CD4-positive, alpha-beta T cell treated with Interleukin-21 for 1 hour (primary cell): ENCODE results near the gene CD2AP.
"Not testable (repeated sequence)": the region's sequence is repeated elsewhere in the genome, so short reads cannot be mapped to it uniquely, and the experiment has no call there.

ENCODE experiments used
- DNase-seq: peaks from one replicate; pipeline ENCODE4 v3.0.0-alpha.2; 2020

CD2AP gene

GRCh38 chr6:47509937-47510336 lies 32.3 kb downstream of the CD2AP start:
- no peak for DNase-seq

DNA sequence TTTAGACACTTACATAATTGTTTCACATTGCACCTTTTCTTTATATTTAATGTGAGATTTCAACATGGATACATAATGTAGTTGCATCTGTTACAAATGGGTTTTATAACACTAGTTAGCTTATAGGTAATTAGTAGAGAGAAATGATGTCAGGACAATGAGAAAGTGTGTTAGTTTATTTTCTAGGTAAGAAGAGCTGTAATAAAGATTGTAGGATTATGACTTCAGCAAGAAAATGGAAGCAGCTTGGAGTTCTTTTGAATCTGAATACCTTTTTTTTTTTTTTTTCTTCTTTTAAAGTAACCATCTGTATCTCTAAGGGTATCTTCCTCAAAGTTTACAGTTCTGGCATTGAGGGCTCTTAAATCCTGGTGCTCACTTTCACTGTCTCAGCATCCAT lies 35.3 kb downstream of the CD2AP start:
- DNase-seq, result no peak

DNA sequence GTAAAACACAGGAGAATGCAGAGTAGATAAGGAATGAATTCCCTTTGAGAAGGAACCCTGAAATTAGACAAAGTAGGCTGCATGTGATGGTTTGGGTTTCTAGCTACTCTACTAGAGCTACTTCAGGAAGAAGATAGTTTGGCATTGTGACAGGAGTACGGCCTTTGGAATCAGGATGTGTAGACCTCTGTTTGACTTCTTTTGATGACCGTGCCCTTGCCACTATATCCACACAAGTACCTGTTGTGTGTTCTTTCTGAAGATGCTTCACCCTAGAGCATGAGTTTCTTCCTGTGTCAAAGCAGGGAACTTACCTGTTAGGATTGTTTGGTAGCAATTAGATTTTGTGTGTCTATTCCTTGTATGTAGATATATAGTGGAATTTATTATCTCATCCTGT lies 41.7 kb downstream of the CD2AP start:
- DNase-seq, result no peak

- no peak for DNase-seq
Observed at GRCh38 chr6:47520282-47520681, 42.7 kb downstream of the CD2AP start.

DNA sequence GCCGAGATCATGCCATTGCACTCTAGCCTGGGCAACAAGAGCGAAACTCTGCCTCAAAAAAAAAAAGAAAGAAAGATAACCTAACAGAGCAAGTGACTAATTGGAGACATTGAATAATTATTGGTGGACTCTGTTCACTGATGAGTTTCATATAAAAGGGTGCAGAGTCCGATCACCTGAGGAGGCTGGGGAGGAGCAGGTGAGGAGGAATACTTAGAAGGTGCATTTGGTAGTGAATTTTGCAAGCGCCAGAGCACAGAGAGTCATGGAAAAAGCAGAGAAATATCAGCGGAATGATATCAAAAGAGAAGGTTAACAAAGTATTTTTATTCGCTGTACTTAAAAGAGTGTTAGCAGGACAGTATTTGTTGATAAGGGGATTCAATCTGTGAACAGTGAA lies 44.4 kb downstream of the CD2AP start:
- DNase-seq, result no peak

DNA sequence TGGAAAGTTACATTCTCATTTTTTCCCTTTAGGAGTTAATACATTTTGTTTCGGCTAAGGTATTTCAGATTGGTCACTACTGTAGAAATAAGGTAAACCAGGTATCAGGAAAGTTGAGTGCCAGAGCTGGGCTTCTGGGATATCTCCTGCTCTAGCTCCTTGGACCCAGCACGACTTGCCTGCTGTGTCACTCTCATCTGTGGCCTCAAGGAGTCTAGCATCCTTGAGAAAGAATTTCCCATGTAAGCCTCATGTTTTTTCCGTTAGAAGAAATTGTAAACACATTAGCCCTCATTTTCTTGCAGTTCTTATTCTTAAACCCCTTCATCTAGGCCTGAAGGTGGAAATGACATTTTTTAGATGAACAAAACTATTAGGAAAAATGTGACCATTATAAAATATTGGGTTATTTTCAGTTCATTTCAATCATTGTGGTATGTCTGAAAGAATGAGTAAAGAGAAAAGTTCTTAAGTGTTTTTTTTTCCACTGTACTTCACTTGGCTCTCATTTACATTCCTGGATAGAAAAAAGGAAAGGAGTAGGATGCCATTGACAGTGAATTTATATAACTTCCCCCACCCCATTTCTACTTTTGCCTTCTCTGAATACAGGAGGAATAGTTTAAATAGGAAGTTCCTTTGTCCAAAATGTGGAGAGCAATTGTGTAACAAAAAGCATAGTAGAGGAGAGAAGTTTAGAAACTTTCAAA lies 46.7 kb downstream of the CD2AP start:
- no peak for DNase-seq

DNA sequence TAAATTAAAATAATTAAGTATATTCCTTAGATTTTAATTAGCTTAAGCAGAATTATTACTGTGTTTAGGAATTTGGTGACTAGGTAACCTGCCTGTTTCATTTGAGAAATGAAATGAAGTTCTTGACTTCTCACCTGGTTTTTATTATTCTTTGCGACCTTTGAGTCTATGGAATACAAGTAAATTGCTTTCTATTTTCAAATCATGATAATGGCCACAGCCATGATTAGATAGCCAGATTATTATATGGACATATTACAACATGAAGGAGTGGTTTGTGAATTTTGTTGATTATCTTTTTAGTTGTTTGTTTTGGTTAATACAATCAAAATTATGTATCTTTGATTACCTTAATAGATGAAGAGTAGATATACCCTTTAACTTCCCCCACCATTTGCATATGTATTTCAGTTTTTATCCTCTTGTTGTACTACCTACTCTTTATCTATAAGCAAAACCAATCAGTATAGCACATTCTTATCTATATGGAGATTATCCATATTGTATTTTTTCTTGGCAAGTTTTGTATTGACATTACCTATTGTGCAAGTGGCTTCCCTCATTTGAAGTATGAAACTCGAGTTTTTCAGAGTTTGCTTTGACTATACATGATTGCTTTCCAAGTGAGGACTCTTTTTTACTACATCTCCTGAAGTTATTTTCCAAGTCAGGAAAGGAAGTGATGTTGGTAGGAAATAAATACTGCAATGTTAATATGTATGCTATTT lies 47.9 kb downstream of the CD2AP start:
- DNase-seq, result no peak

- DNase-seq, result no peak
Observed at GRCh38 chr6:47527274-47527673, 49.7 kb downstream of the CD2AP start.

- no peak for DNase-seq
Observed at GRCh38 chr6:47529734-47530133, 52.1 kb downstream of the CD2AP start.

DNA sequence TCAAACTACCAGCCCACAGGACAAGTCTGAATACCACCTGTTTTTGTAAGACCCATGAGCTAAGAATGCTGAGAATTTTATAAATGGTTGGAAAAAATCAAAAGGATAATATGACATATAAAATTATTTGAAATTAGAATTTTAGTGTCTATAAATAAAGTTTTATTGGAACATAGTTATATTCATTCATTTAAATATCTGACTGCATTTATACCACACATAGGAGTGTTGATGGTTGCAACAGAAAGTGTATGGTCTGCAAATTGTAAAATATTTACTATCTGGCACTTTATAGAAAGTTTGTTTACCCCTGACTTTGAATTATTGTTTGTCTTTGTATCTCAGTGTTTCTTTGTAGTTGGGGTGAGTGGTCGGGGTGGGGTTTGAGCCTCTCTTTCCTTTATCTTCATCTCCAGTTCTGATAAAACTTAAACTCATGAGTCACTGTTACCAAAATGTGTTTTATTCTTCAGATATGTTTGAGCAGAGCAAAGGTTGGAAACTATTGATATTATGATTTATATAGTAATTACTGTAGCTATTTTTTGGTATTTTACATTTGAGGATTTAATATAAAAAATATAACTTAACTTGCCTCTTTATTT lies 55.5 kb downstream of the CD2AP start:
- DNase-seq, result no peak

GRCh38 chr6:47534063-47534462 lies 56.5 kb downstream of the CD2AP start:
- no peak for DNase-seq

- DNase-seq, result no peak
Observed at GRCh38 chr6:47535316-47536225, 58.0 kb downstream of the CD2AP start.

GRCh38 chr6:47536816-47537401 lies 59.3 kb downstream of the CD2AP start:
- no peak for DNase-seq

DNA sequence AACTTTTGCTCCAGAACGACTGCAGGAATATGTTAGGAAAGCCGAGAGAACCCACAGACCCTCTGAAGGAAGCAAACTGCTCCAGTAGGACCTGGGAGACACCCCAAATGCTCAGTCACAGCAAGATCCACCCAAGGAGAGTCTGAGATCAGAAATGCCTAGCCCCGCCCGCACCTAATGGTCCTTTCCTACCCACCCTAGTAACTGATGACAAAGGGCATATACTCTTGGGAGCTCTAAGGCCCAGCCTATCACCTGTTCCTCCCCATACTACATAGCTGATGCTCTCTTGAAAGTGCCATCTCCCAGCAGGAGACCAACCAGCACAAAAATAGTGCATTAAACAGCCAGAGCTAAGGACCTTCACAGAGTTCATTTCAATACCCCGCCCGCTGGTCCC lies 67.6 kb downstream of the CD2AP start:
- no peak for DNase-seq

- DNase-seq, result no peak
Observed at GRCh38 chr6:47551670-47552069, 74.1 kb downstream of the CD2AP start.

DNA sequence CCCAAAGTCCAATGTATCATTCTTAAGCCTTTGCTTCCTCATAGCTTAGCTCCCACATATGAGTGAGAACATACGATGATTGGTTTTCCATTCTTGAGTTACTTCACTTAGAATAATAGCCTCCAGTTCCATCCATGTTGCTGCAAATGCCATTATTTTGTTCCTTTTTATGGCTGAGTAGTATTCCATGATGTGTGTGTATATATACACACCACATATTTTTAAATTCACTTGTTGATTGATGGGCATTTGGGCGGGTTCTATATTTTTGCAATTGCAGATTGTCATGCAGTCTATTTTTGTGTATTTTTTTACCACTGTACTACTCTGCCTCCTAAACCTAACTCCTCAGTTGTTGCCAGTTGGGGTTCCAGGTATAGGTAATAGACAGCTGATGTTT lies 74.7 kb downstream of the CD2AP start:
- no peak for DNase-seq

DNA sequence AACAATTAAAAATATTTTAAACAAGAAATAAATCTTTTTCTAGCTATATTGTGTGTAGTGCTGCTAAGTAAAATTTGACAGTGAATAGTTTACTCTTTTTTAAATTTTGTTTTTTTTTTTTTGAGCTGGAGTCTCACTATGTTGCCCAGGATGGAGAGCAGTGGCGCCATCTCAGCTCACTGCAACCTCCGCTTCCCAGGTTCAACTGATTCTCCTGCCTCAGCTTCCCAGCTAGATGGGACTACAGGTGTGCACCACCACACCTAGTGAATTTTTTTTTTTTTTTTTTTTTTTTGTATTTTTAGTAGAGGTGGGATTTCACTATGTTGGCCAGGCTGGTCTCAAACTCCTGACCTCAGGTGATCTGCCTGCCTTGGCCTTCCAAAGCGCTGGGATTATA lies 75.7 kb downstream of the CD2AP start:
- DNase-seq, result not testable (repeated sequence)

DNA sequence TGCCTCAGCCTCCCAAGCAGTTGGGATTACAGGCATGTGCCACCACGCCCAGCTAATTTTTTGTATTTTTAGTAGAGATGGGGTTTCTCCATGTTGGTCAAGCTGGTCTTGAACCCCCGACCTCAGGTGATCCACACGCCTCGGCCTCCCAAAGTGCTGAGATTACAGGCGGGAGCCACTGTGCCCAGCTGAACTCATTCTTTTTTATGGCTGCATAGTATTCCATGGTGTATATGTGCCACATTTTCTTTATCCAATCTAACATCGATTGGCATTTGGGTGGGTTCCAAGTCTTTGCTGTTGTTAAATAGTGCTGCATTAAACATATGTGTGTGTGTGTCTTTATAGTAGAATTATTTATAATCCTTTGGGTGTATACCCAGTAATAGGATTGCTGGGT lies 78.9 kb downstream of the CD2AP start:
- DNase-seq, result not testable (repeated sequence)

DNA sequence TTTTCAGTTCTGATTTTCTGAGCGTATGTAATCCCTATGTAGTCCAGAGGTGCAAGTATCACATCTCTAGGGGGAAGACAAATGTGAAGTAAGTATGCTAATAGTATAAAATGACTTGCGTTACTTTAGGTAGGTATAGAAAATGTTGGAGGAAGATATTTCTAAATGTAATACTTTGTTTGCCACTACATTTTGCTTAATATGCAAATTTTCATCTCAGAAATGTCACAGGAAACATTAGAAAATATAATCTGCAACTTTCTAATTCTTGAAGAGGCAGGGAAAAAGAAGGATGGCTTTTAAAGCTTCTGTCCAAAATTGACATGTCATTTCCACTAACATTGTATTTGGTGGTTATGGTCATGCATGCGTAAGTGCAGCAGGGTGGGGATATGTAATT lies 85.6 kb downstream of the CD2AP start:
- no peak for DNase-seq

DNA sequence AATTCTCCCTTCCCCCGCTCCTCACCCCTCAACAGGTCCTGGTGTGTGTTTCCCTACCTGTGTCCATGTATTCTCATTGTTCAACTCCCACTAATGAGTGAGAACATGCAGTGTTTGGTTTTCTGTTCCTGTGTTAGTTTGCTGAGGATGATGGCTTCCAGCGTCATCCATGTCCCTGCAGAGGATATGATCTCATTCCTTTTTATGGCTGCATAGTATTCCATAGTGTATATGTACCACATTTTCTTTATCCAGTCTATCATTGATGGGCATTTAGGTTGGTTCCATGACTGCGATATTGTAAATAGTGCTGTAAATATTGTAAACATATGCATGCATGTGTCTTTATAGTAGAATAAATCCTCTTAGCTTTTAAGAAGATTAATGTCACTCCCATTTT lies 89.0 kb downstream of the CD2AP start:
- DNase-seq, result not testable (repeated sequence)

DNA sequence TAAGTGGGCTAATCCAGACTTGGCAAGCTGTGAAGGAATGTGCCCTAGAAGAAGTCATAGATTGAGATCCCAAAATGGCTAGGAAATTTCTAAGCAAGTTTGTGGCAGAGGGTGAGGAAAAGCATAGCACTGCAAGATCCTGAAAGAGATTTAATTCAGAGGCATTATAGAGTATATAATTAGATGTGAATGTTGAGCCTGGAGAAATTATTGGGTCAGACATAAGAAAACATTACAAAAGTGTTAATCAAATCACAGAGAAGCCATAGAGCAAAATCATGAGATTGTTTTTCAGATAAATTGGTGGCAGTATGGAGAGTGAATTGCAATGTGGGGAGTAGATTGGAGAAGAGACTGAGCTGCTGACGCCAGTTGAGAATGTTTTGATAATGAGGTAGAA lies 90.0 kb downstream of the CD2AP start:
- no peak for DNase-seq

DNA sequence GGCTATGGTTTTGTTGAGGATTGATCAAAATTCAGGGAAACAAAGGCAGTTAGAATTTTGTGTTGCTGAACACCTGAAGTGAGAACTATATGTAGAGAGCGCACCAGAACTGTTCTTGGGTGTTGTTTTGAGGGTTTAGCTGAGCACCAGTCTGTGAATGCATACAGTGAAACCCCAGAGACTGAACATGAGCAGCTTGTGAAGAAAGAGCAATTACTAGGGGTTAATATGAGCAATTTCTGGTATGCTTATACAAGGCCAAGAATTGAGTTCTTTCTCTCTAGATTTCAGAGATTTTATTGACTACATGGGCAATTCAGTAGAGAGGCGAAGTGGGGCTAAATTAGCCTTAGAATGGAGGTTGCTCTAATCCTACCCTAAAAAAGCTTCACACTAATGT lies 93.9 kb downstream of the CD2AP start:
- no peak for DNase-seq

GRCh38 chr6:47573109-47573508 lies 95.5 kb downstream of the CD2AP start:
- DNase-seq, result no peak
